DND-41 (cell line): ENCODE measurements around the gene CABS1.

ENCODE experiments used
- EZH2 ChIP-seq: IDR thresholded peaks from 3 replicates; pipeline ENCODE4 v1.6.1; 2012; ENCODE audit warnings: borderline replicate concordance, low read depth, mild to moderate bottlenecking, moderate library complexity, low read length, inconsistent platforms; ENCODE audit not compliant: severe bottlenecking
- TF ChIP-seq, protein P1 (sequence below): IDR thresholded peaks from 2 replicates; pipeline ENCODE4 v1.5.1; 2012; ENCODE audit warnings: borderline replicate concordance, low read length, moderate library complexity, mild to moderate bottlenecking; ENCODE audit not compliant: poor library complexity, severe bottlenecking; ENCODE audit errors: extremely low read depth

DNA sequence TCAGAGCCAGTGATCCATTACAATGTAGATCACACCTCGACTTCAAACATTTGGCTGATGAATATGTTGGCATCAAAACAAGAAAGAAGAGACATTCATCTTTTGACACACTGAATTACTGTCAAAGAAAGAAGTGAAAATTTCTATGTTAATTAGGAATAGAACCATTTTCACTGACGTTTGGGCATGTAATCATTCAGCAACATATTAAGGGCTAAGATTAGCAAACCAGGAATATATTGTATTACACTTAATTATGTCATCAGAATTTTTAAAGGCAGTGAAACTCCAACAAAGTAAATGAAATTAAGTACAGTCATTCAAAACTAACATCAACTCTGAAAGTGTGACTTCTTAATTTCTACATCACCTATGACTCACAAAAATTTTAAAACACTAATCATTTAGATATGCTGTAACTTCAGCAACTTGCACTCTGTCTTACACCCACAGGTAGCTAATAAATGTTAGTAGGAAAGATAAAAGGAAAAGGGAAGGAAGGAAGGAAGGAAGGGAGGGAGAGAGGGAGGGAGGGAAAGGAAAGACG, 24.4 kb downstream of the CABS1 start:
- TF ChIP-seq, protein P1, sequence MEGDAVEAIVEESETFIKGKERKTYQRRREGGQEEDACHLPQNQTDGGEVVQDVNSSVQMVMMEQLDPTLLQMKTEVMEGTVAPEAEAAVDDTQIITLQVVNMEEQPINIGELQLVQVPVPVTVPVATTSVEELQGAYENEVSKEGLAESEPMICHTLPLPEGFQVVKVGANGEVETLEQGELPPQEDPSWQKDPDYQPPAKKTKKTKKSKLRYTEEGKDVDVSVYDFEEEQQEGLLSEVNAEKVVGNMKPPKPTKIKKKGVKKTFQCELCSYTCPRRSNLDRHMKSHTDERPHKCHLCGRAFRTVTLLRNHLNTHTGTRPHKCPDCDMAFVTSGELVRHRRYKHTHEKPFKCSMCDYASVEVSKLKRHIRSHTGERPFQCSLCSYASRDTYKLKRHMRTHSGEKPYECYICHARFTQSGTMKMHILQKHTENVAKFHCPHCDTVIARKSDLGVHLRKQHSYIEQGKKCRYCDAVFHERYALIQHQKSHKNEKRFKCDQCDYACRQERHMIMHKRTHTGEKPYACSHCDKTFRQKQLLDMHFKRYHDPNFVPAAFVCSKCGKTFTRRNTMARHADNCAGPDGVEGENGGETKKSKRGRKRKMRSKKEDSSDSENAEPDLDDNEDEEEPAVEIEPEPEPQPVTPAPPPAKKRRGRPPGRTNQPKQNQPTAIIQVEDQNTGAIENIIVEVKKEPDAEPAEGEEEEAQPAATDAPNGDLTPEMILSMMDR: no peak
- TF ChIP-seq EZH2: no peak
